CD4-positive, alpha-beta T cell treated with Interleukin-17A for 1 hour (primary cell): ENCODE data around the gene EFEMP1.

Experiments
- DNase-seq: peaks from one replicate; pipeline ENCODE4 v3.0.0-alpha.2; 2020

The EFEMP1 gene

GRCh38 chr2:55894720-55895119 lies 28.9 kb downstream of the EFEMP1 start:
- no peak for DNase-seq

GRCh38 chr2:55891671-55892094 lies 31.9 kb downstream of the EFEMP1 start:
- no peak for DNase-seq

GRCh38 chr2:55888936-55889335 lies 34.6 kb downstream of the EFEMP1 start:
- no peak for DNase-seq

GRCh38 chr2:55887901-55888624 lies 35.5 kb downstream of the EFEMP1 start:
- no peak for DNase-seq

- no peak for DNase-seq
Observed at GRCh38 chr2:55887351-55887750, 36.2 kb downstream of the EFEMP1 start.

GRCh38 chr2:55885944-55886281 lies 37.7 kb downstream of the EFEMP1 start:
- no peak for DNase-seq

GRCh38 chr2:55885127-55885943 lies 38.2 kb downstream of the EFEMP1 start:
- DNase-seq, result no peak

- no peak for DNase-seq
Observed at GRCh38 chr2:55883829-55884228, 39.8 kb downstream of the EFEMP1 start.

GRCh38 chr2:55883357-55883756 lies 40.2 kb downstream of the EFEMP1 start:
- no peak for DNase-seq

- DNase-seq, result no peak
Observed at GRCh38 chr2:55882954-55883353, 40.6 kb downstream of the EFEMP1 start.

GRCh38 chr2:55880416-55881143 lies 43.0 kb downstream of the EFEMP1 start:
- no peak for DNase-seq

- DNase-seq, result no peak
Observed at GRCh38 chr2:55879976-55880375, 43.6 kb downstream of the EFEMP1 start.

GRCh38 chr2:55877087-55877436 lies 46.5 kb downstream of the EFEMP1 start:
- DNase-seq, result no peak

- DNase-seq, result no peak
Observed at GRCh38 chr2:55876429-55877086, 47.0 kb downstream of the EFEMP1 start.

- no peak for DNase-seq
Observed at GRCh38 chr2:55875434-55876135, 48.0 kb downstream of the EFEMP1 start.

- no peak for DNase-seq
Observed at GRCh38 chr2:55874338-55874737, 49.2 kb downstream of the EFEMP1 start.

GRCh38 chr2:55871637-55872036 lies 51.9 kb downstream of the EFEMP1 start:
- DNase-seq, result no peak

GRCh38 chr2:55869637-55870325 lies 53.8 kb downstream of the EFEMP1 start:
- DNase-seq, result no peak

- no peak for DNase-seq
Observed at GRCh38 chr2:55865096-55865835, 58.3 kb downstream of the EFEMP1 start.

- DNase-seq, result no peak
Observed at GRCh38 chr2:55864351-55865084, 59.1 kb downstream of the EFEMP1 start.
